PC-9 (cell line): ENCODE results near the gene CD22. TPM values are rescaled to one million over a fixed set of nuclear protein-coding genes. Genes with fewer than 3 reads are reported as not detected.

Experiments used
- BruUV-seq: library from RNA; stranded (reverse); fragments of 400-500 nt; replicated peaks from 2 replicates; lab custom pipeline; 2021; lab: Mats Ljungman, UMichigan
- CTCF ChIA-PET: fragments of 300-600 bp; sonication (Branson Sonifier 250); formaldehyde crosslinking; loops from one replicate; lab custom pipeline; 2022; ENCODE audit warnings: antibody characterized with exemption; lab: Charles Lee
- POLR2A ChIA-PET: fragments of 300-600 bp; sonication (Branson Sonifier 250); formaldehyde crosslinking; loops from one replicate; lab custom pipeline; 2022; ENCODE audit warnings: antibody characterized with exemption; ENCODE audit not compliant: unreplicated experiment; lab: Charles Lee
- DNase-seq, 2 experiments: peaks; one replicate each; pipeline versions ENCODE4 v3.0.0 to v3.0.0-alpha.2; 2015 to 2022; ENCODE audit warnings: mixed read lengths in 1 of 2
- H2AFZ ChIP-seq: fragments of 200-600 bp; sonication (generic); 2 replicates; pipeline ENCODE4 v1.8.1; 2017; ENCODE audit warnings: antibody characterized with exemption
- H3F3A ChIP-seq: fragments of 200-600 bp; sonication (generic); 2 replicates; pipeline ENCODE4 v1.8.1; 2017; ENCODE audit warnings: antibody characterized with exemption, mild to moderate bottlenecking, low read depth; ENCODE audit not compliant: insufficient read depth
- H3K27ac ChIP-seq: fragments of 200-600 bp; sonication (generic); 2 replicates; pipeline ENCODE4 v1.6.1; 2016; ENCODE audit warnings: mixed run types
- H3K27me3 ChIP-seq: fragments of 200-600 bp; sonication (generic); 2 replicates; pipeline ENCODE4 v1.6.1; 2016; ENCODE audit warnings: low read depth, mixed run types; ENCODE audit not compliant: insufficient read depth
- H3K36me3 ChIP-seq: fragments of 200-600 bp; sonication (generic); 2 replicates; pipeline ENCODE4 v1.6.1; 2016; ENCODE audit warnings: low read depth, mixed run types
- H3K4me1 ChIP-seq: fragments of 200-600 bp; sonication (generic); replicated peaks from 2 replicates; pipeline ENCODE4 v1.6.1; 2016; ENCODE audit warnings: mixed run types; ENCODE audit not compliant: insufficient read depth
- H3K4me2 ChIP-seq: fragments of 200-600 bp; sonication (generic); 2 replicates; pipeline ENCODE4 v1.6.1; 2017; ENCODE audit warnings: mixed run types
- H3K4me3 ChIP-seq: fragments of 200-600 bp; sonication (generic); 2 replicates; pipeline ENCODE4 v1.6.1; 2016; ENCODE audit warnings: mixed run types
- H3K79me2 ChIP-seq: fragments of 200-600 bp; sonication (generic); 2 replicates; pipeline ENCODE4 v1.6.1; 2017; ENCODE audit warnings: low read depth, mixed run types
- H3K9me2 ChIP-seq: fragments of 200-600 bp; sonication (generic); 2 replicates; pipeline ENCODE4 v1.8.1; 2017; ENCODE audit warnings: mild to moderate bottlenecking; ENCODE audit not compliant: insufficient read depth
- H3K9me3 ChIP-seq: fragments of 200-600 bp; sonication (generic); 2 replicates; pipeline ENCODE4 v1.8.1; 2016; ENCODE audit warnings: low read depth; ENCODE audit not compliant: insufficient read depth
- H4K20me1 ChIP-seq: fragments of 200-600 bp; sonication (generic); 2 replicates; pipeline ENCODE4 v1.8.1; 2017; ENCODE audit not compliant: insufficient read depth
- CTCF ChIP-seq: fragments of 200-600 bp; sonication (generic); conservative IDR thresholded peaks from 2 replicates; pipeline ENCODE4 v1.6.1; 2017; ENCODE audit warnings: mixed run types, antibody characterized with exemption, mild to moderate bottlenecking, moderate library complexity
- EZH2 ChIP-seq: fragments of 200-600 bp; sonication (generic); IDR thresholded peaks from 2 replicates; pipeline ENCODE4 v1.8.0; 2017; ENCODE audit warnings: antibody characterized with exemption, low read depth
- intact Hi-C: fragments of 100-400 bp; cut with micrococcal nuclease; formaldehyde crosslinking; loops from one replicate; pipeline ENCODE4 v1.10.0; 2022; ENCODE audit not compliant: unreplicated experiment
- total RNA-seq: library from RNA; stranded (reverse); gene quantifications from 2 replicates; pipeline ENCODE4 v1.2.3, GENCODE V29; 2021

CD22 gene
- total RNA-seq, 1 experiment from 2014 or later, result 29.8 TPM

GRCh38 chr19:35296644-35297514 is 32.1 kb upstream of the CD22 start:
- no peak for TF ChIP-seq CTCF
- no peak for TF ChIP-seq EZH2
- Histone ChIP-seq H3K27me3 (0 out of 2 replicates have a peak, but pooled peaks cover 3% of the 10 kb centered on the region), H3K9me3 (no peaks in the 10 kb centered on the region), H4K20me1 (no peaks in the 10 kb centered on the region), H3K4me3 (no peak overlapping the region), H3K9me2 (no peaks in the 10 kb centered on the region), H3K27ac (no peak overlapping the region), H3K79me2 (no peaks in the 10 kb centered on the region), H2AFZ (no peak overlapping the region), H3K36me3 (no peaks in the 10 kb centered on the region), H3F3A (peaks cover 37% of the 10 kb centered on the region), H3K4me2 (no peak overlapping the region), H3K4me1 (no peaks in the 10 kb centered on the region)
- POLR2A ChIA-PET, result interaction anchor here (0.6 kb wide), 1 partner anchor 29 kb away, joined by 8 read pairs; no protein-coding TSS in a partner anchor
- no peak for DNase-seq
- CTCF ChIA-PET, result no interaction called here
- intact Hi-C loops, result no loop called here
- BruUV-seq, result no TSS peak

GRCh38 chr19:35297515-35297848 is 31.5 kb upstream of the CD22 start:
- Histone ChIP-seq H3F3A (peaks cover 37% of the 10 kb centered on the region), H4K20me1 (no peaks in the 10 kb centered on the region), H3K36me3 (no peaks in the 10 kb centered on the region), H3K4me3 (no peak overlapping the region), H3K79me2 (no peaks in the 10 kb centered on the region), H3K9me2 (no peaks in the 10 kb centered on the region), H2AFZ (no peak overlapping the region), H3K27ac (no peak overlapping the region), H3K4me2 (no peak overlapping the region), H3K27me3 (0 out of 2 replicates have a peak, but pooled peaks cover 3% of the 10 kb centered on the region), H3K4me1 (no peaks in the 10 kb centered on the region), H3K9me3 (no peaks in the 10 kb centered on the region)
- no peak for DNase-seq
- CTCF ChIA-PET, result no interaction called here
- intact Hi-C loops, result no loop called here
- POLR2A ChIA-PET, result no interaction called here
- no TSS peak for BruUV-seq
- TF ChIP-seq CTCF (no peak), EZH2 (no peak)

- Histone ChIP-seq H3K4me2 (no peak overlapping the region), H3F3A (peaks cover 37% of the 10 kb centered on the region), H3K9me3 (no peaks in the 10 kb centered on the region), H3K79me2 (no peaks in the 10 kb centered on the region), H2AFZ (no peak overlapping the region), H3K4me1 (no peaks in the 10 kb centered on the region), H3K27ac (no peak overlapping the region), H3K4me3 (no peak overlapping the region), H3K36me3 (no peaks in the 10 kb centered on the region), H3K9me2 (no peaks in the 10 kb centered on the region), H4K20me1 (no peaks in the 10 kb centered on the region), H3K27me3 (0 out of 2 replicates have a peak, but pooled peaks cover 3% of the 10 kb centered on the region)
- no peak for DNase-seq
- ChIA-PET POLR2A (no interaction called here), CTCF (no interaction called here)
- BruUV-seq, result no TSS peak
- intact Hi-C loops, result no loop called here
- TF ChIP-seq CTCF (no peak), EZH2 (no peak)
Measured at GRCh38 chr19:35297922-35298321, 31.1 kb upstream of the CD22 start.
